Hematopoietic multipotent progenitor cell treated with erythropoietin and hydrocortisone succinate and interleukin-3 and kit ligand, for 8 days (in vitro differentiated cells): ENCODE data around the gene TCEA2.

ENCODE experiments used
- DNase-seq: peaks from one replicate; pipeline ENCODE4 v3.0.0-alpha.2; 2015

The TCEA2 gene

GRCh38 chr20:64099086-64099786 lies 36.2 kb downstream of the TCEA2 start:
- no peak for DNase-seq

- no peak for DNase-seq
Observed at GRCh38 chr20:64099880-64100565, 37.0 kb downstream of the TCEA2 start.

- no peak for DNase-seq
Observed at GRCh38 chr20:64100566-64100888, 37.5 kb downstream of the TCEA2 start.

DNA sequence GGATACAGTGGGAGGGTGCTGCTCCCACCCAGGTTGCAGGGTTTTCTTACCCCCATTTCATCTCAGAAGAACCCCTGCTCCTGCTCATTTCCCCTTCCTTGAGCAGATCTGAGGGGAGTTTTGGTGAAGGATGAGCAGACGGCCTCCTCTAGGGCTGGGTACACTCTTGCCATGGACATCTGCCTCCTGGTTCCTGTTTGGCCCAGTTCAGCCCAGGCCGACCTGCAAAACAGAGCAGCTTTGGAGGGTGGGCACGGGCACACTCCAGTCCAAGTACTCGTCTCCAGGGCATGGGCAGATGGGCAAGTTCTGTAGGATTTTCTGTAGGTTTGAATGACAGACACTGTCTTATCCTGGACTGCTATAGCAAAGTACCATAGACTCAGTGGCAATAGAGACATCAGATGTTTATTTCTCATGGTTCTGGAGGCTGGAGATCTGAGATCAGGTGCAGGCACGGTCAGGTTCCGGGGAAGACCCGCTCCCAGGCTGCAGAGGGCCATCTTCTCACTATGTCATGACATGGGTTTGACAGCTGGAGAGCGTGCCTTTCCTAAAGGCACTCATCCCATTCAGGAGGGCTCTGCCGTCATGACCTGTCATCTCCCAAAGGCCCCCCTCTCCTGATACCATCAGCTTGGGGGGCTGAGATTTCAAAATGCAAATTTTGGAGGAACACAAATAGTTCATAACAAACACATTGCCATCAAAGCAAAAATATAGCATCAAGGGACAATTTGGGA lies 38.1 kb downstream of the TCEA2 start:
- DNase-seq: no peak

- no peak for DNase-seq
Observed at GRCh38 chr20:64101731-64102621, 39.0 kb downstream of the TCEA2 start.

GRCh38 chr20:64102647-64103354 lies 39.8 kb downstream of the TCEA2 start:
- DNase-seq: no peak

- no peak for DNase-seq
Observed at GRCh38 chr20:64103871-64104666, 41.1 kb downstream of the TCEA2 start.

DNA sequence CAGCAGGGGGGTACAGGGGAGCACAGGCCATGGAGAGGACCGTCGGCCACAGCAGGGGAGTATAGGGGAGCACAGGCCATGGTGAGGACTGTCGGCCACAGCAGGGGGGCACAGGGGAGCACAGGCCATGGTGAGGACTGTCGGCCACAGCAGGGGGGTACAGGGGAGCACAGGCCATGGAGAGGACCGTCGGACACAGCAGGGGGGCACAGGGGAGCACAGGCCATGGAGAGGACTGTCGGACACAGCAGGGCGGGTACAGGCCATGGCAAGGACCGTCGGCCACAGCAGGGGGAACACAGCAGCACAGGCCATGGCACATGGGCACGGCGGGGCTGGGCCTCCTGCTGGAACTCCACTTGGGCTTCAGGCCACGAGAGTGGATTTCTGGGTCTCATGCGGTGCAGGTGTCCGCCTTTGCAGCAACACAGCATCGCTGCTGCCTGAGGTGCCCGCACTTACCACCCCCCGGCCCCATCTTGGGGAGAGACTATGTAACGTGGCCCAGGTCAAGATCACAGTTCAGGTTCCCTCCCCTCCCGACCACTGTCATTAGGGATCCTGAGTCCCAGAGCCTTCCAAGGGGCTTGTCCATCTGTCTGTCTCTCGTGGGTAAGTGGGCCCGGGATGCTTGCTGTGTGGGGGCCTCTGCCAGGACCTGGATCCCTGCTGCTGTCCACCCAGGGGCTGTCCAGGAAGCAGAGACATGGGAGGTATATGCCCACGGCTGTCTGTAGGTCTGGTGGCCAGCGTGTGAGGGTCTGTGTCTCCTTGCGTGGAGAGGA lies 41.9 kb downstream of the TCEA2 start:
- no peak for DNase-seq

- no peak for DNase-seq
Observed at GRCh38 chr20:64105846-64106434, 42.9 kb downstream of the TCEA2 start.

GRCh38 chr20:64106435-64106961 lies 43.5 kb downstream of the TCEA2 start:
- DNase-seq: no peak

DNA sequence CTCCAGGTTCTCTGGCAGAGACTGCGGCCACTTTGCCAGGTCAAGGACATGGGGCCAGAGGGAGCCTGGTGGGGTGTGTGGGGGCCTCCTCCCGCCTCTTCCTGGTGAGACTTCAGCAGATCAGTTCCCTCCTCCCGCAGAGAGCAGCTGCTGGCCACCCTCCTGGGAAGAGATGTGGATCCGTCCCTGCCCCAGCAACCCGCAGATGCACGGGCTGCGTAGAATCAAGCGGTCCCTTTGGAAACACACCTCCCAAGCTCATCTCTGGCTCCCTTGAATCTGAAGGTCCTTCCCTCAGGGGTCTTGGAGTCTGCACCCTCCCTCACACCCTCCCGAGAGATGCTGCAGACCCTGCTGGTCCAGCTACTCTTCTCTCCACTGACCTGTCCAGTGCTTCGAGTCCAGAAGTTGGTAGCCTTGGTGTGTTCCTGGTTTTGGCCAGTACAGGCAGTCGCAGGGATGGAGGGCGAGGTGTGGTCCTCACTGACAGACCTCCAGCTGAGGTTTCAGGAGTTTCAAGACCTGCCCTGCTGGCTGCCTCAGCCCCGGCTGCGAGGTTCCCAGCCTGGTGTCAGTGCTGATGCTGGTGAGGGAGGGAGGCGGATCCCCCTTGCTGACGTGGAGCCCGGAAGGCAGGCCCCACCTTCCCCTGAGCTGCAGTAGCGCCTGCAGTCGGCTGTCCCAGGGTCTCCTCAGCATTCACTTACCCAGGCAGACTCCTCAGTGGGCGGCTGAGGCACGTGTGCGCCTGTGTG lies 44.2 kb downstream of the TCEA2 start, which contains the start of gene NPBWR2:
NPBWR2 (minus strand) TSS at position 585 of the 755 bp plus-strand sequence. CDS start 734 bp downstream, outside the sequence.
- no peak for DNase-seq

- DNase-seq: no peak
Observed at GRCh38 chr20:64107736-64108457, 44.9 kb downstream of the TCEA2 start.

DNA sequence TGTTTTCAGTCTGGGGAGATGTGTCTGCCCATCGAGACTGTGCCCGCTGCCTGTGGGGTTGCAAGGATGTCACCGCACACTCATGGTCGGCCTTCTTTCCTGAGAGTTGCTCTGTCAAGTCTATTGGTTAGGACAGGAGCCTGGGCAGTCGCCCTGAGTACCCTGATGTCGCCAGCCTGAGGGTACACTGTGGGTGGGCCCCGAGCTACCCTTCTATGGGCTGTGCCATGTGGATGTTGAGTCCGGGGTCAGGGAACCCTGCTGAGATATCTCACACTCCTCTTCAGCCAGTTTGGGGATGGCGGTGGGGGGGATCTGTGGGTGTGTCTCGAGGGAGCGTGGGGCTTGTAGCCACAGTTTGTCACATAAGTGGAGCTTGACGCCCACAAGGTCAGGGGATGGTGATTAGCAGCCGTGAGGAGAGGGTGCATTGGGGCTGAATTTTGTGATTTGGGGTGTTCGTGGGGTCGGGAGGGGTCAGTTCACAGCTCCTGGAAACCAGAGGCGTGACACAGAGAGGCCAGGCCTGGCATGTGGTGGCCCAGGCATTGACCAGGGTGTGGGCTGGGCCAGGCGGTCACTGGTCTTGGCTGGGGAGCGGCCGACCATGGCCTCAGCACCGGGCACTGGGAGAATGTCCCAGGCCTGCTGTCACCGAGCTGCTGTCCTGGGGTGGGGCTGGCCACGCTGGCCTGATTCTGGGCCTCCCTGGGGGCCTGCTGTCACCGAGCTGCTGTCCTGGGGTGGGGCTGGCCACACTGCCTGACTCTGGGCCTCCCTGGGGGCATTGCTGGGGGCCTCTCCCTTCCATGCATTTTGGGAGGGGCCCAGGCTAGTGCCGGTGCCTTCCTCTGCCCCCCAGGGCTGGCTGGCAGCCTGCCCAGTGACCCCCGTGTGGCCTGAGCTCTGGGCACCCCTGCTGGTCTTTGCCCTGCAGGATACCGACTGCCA lies 46.0 kb downstream of the TCEA2 start:
- DNase-seq: no peak

DNA sequence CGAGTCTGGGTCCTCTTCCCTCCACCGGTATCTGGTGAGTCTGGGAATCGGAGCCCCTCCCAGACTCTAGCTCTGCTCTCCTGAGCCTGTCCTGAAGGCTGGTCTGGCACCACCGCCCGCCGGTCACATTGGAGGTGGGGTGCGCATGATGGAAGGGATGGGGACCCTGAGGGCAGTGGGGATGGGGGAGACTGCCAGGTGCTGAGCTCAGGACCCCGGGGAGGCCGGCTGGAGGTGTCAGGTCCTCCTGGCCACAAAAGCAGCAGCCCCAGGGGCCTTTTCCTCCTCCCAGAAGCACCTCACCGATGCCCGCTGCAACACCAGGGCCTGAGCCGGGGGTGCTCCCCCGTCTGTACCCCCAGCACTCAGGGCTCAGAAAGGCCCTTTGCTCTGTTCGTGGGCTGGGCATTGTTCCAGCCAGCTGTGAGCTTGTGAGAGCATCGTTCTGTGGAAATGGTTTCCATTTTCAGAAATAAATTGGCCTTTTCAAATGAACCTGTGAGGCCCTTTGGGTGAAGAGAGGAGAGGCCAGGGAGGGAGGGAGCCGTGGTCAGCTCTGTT lies 46.9 kb downstream of the TCEA2 start:
- no peak for DNase-seq

DNA sequence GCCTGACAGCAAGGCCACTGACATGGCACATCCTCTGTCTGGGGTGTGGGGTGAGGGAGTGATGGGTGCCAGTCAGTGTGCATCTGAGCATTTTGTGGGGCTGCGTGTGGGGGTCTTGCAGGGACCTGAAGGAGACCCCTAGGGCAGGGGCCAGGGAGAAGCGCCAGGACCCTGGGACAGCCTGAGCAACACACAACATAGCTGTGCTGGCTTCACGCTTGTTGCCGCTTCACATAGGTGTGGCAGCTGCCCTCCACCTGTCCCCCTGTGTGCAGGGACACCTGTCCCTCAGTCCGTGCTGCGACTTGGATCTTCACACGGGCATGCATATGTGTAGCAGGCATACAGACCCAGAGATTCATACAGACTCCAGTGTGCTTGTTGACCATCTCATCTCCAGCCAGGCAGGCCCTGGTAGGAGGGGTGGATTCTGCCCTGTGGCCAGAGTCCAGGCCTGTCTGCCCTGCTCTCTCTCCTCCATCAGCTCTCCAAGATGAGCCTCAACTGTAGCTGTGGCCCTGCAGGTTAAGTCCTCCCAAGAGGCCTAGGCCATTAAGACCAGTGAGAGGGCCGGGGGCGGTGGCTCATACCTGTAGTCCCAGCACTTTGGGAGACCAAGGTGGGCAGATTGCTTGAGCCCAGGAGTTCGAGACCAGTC lies 47.5 kb downstream of the TCEA2 start:
- DNase-seq: no peak
